Fibroblast of mammary gland (primary cell): ENCODE data around the gene SOX6.

Experiments
- DNase-seq: peaks from one replicate; pipeline ENCODE4 v3.0.0-alpha.2; 2010; ENCODE audit warnings: low read depth
- H3K4me3 ChIP-seq: 2 replicates; pipeline ENCODE4 v1.5.1; 2011; ENCODE audit warnings: low read depth, mild to moderate bottlenecking, low read length, moderate library complexity; ENCODE audit not compliant: control insufficient read depth
- TF ChIP-seq, protein P1 (sequence below): conservative IDR thresholded peaks from 2 replicates; pipeline ENCODE4 v1.5.1; 2011; ENCODE audit warnings: low read depth, low read length, inconsistent platforms; ENCODE audit not compliant: control insufficient read depth, insufficient read depth

Gene SOX6

GRCh38 chr11:15957234-15957633, 399.1 kb downstream of the SOX6 start:
- no peak overlapping the region for H3K4me3 ChIP-seq
- TF ChIP-seq, protein P1, sequence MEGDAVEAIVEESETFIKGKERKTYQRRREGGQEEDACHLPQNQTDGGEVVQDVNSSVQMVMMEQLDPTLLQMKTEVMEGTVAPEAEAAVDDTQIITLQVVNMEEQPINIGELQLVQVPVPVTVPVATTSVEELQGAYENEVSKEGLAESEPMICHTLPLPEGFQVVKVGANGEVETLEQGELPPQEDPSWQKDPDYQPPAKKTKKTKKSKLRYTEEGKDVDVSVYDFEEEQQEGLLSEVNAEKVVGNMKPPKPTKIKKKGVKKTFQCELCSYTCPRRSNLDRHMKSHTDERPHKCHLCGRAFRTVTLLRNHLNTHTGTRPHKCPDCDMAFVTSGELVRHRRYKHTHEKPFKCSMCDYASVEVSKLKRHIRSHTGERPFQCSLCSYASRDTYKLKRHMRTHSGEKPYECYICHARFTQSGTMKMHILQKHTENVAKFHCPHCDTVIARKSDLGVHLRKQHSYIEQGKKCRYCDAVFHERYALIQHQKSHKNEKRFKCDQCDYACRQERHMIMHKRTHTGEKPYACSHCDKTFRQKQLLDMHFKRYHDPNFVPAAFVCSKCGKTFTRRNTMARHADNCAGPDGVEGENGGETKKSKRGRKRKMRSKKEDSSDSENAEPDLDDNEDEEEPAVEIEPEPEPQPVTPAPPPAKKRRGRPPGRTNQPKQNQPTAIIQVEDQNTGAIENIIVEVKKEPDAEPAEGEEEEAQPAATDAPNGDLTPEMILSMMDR: no peak
- DNase-seq: no peak

GRCh38 chr11:15956302-15956701, 400.0 kb downstream of the SOX6 start:
- TF ChIP-seq, protein P1: no peak
- DNase-seq: no peak
- H3K4me3 ChIP-seq: no peak overlapping the region

DNA sequence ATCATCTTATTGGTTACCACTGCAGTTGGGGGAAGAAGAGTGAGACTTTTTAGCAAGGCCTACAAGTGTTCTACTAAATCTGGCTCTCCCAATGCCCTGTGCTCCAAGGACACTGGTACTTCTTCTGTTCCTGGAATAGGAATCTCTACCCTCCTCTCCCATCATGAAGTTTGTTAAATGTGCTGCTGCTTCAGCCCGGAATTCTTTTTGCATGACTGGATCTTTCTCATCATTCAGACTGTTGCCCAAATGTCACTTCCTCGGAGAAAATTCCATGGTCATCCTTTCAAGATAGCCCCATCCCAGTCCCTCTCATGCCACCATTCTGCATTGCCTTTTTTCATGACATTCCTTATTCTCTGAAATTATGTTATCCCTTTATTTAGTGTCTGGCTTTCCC, 400.8 kb downstream of the SOX6 start:
- TF ChIP-seq, protein P1: no peak
- DNase-seq: no peak

DNA sequence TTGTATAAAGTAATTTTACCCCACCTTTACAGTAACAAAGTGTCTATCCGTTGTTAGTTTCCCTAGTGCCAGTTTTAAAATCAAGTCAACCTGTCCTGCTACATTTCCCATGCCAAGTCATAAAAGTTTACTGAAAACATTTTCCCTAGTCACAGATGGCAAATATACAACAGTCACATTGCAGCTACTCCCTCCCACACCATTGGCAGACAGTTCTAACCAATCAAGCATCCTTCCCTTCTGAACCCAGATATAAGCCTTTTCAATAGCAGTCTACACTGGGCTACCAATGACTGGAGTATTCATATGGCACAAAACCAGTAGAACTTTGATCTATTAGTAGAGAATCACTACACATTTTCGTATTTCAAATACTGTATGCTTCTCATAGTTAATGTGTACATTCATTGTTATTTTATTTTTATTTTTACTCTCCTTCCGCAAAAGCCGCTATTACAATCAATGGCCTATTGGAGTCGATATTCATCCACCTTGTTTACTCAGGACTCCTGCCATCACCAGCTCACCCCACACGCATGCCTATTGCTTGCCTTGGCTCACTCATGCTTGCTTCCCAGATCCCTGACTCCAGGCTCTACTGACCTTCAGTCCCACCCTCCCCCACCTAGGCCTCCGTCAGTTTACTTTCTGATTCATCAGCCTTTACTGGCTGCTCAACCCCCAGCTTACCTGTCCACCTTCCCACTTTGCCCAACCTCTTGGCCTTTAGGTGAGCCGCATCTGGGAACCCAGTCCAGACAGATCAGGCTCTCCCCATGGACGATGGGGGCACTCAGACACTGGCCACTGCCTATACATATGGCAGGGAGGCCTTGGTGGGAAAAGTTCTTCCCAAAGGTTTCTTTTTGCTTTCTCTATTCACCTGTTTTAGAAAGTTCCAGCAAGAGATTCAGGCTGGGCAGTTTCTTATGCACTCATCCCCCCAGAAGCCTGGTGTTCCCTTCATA, 408.4 kb downstream of the SOX6 start:
- DNase-seq: no peak
- no peak overlapping the region for H3K4me3 ChIP-seq
- TF ChIP-seq, protein P1: no peak

More for the DNA sequence above, 400.8 kb downstream of the SOX6 start:
- no peak overlapping the region for H3K4me3 ChIP-seq

GRCh38 chr11:15945726-15946125, 410.6 kb downstream of the SOX6 start:
- TF ChIP-seq, protein P1: no peak
- no peak overlapping the region for H3K4me3 ChIP-seq
- DNase-seq: no peak

DNA sequence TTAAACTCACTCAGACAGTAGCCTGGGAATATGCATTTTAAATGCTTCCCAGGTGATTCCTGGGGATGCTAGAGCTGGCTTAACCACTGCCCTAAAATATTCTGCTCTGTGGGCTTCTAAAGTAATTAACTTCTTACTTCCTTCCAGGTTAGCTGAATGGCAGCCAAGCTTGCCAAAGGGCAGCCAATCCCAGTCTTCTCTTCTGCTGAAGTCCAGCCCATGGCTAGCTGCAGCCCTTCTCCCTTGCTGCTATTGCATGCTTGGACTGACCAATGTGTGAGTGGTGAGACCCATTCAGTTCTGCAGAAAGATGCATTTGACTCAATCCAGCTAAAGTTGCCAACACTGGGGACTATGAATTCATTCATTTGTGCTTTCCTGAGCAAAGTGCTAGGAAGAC, 411.9 kb downstream of the SOX6 start:
- DNase-seq: no peak
- TF ChIP-seq, protein P1: no peak
- H3K4me3 ChIP-seq: no peak overlapping the region
